ENCODE results near the gene DHRS7. TPM values are rescaled to one million over a fixed set of nuclear protein-coding genes. Genes with fewer than 3 reads are reported as not detected.

The DHRS7 gene
- total and polyA plus RNA-seq, 3 donors from 2014 or later = 14.6 to 22.9 (median 20.9) TPM

- DNase-seq = no peak
- no peaks in the 10 kb centered on the region for H3K27me3 ChIP-seq
- H3K27ac ChIP-seq = no peak overlapping the region
- H3K36me3 ChIP-seq (ENCODE audit: low read depth, missing control alignments) = no peaks in the 10 kb centered on the region
- H3K4me1 ChIP-seq = no peaks in the 10 kb centered on the region
- H3K4me3 ChIP-seq = no peak overlapping the region
- WGBS, 2 donors = 84 to 85% methylated on average over 3 of the region's 3 CpGs
- no peaks in the 10 kb centered on the region for H3K9me3 ChIP-seq
- TF ChIP-seq POLR2A (IDR thresholded peaks at IDR 0.05) = no peak
- TF ChIP-seq CTCF (IDR thresholded peaks at IDR 0.05) = no peak
- intact Hi-C loops (cut with DNase I; ENCODE audit: low total_unique reads) = no loop called here
These were observed 46.0 kb upstream of the DHRS7 start for GRCh38 chr14:60211153-60211552.

- intact Hi-C loops (cut with DNase I; ENCODE audit: low total_unique reads) = no loop called here
- H3K36me3 ChIP-seq (ENCODE audit: low read depth, missing control alignments) = no peaks in the 10 kb centered on the region
These were observed 45.5 kb upstream of the DHRS7 start for GRCh38 chr14:60210703-60211102.

GRCh38 chr14:60206837-60207533, 41.8 kb upstream of the DHRS7 start:
- intact Hi-C loops (cut with DNase I; ENCODE audit: low total_unique reads) = no loop called here
- peaks cover 3% of the 10 kb centered on the region for H3K4me1 ChIP-seq
- no peaks in the 10 kb centered on the region for H3K36me3 ChIP-seq (ENCODE audit: low read depth, missing control alignments)
- no peak overlapping the region for H3K4me3 ChIP-seq
- H3K27ac ChIP-seq = no peak overlapping the region
- H3K9me3 ChIP-seq = no peaks in the 10 kb centered on the region
- no peaks in the 10 kb centered on the region for H3K27me3 ChIP-seq
- DNase-seq = no peak
- TF ChIP-seq POLR2A (IDR thresholded peaks at IDR 0.05) = no peak
- TF ChIP-seq CTCF (IDR thresholded peaks at IDR 0.05) = no peak
- WGBS, 2 donors = 76 to 81% methylated on average over 6 of the region's 6 CpGs

More at GRCh38 chr14:60210703-60211102, 45.5 kb upstream of the DHRS7 start:
- Histone ChIP-seq H3K4me3 (no peak overlapping the region), H3K9me3 (no peaks in the 10 kb centered on the region), H3K27ac (no peak overlapping the region), H3K4me1 (no peaks in the 10 kb centered on the region), H3K27me3 (no peaks in the 10 kb centered on the region)
- no peak for DNase-seq
- no peak for TF ChIP-seq POLR2A (IDR thresholded peaks at IDR 0.05)
- no peak for TF ChIP-seq CTCF (IDR thresholded peaks at IDR 0.05)
- 82% methylated on average over 1 of the region's 1 CpG for WGBS, 2 donors

GRCh38 chr14:60206249-60206670, 41.1 kb upstream of the DHRS7 start:
- Histone ChIP-seq H3K36me3 (ENCODE audit: low read depth, missing control alignments) (no peaks in the 10 kb centered on the region), H3K4me3 (no peak overlapping the region), H3K27me3 (no peaks in the 10 kb centered on the region), H3K9me3 (no peaks in the 10 kb centered on the region), H3K4me1 (peaks cover 3% of the 10 kb centered on the region), H3K27ac (no peak overlapping the region)
- no peak for TF ChIP-seq CTCF (IDR thresholded peaks at IDR 0.05)
- no peak for TF ChIP-seq POLR2A (IDR thresholded peaks at IDR 0.05)
- no peak for DNase-seq
- intact Hi-C loops (cut with DNase I; ENCODE audit: low total_unique reads) = no loop called here
- 49 to 50% methylated on average over 7 of the region's 7 CpGs for WGBS, 2 donors
